IMR-90 (cell line): ENCODE measurements around the gene BRCA2. TPM values are rescaled to one million over a fixed set of nuclear protein-coding genes. Genes with fewer than 3 reads are reported as not detected.

Source experiments
- ATAC-seq: fragments of 200-7000 bp; cut with Tn5 transposase; 2 replicates; pipeline ENCODE4 v1.9.1; 2020; ENCODE audit warnings: low read depth, mild to moderate bottlenecking, moderate library complexity
- BruUV-seq: library from RNA; stranded (reverse); fragments of 400-500 nt; replicated peaks from 2 replicates; lab custom pipeline; 2021; lab: Mats Ljungman, UMichigan
- CTCF ChIA-PET: fragments of 300-600 bp; formaldehyde crosslinking; extraction: SDS; loops from one replicate; lab custom pipeline; 2021; ENCODE audit warnings: antibody characterized with exemption; lab: Yijun Ruan, JAX
- POLR2A ChIA-PET: fragments of 300-600 bp; sonication (Branson Sonifier 250); formaldehyde crosslinking; loops from one replicate; lab custom pipeline; 2022; ENCODE audit warnings: antibody characterized with exemption; ENCODE audit not compliant: unreplicated experiment; lab: Charles Lee
- DNase-seq: peaks from one replicate; pipeline ENCODE4 v3.0.0; 2013
- H2AFZ ChIP-seq: replicated peaks from 2 replicates; pipeline ENCODE3; 2013; ENCODE audit warnings: low read length, mild to moderate bottlenecking; ENCODE audit not compliant: poor library complexity
- H2AK5ac ChIP-seq: 2 replicates; pipeline ENCODE4 v1.6.1; 2013; ENCODE audit warnings: low read depth, low read length, inconsistent platforms
- H2AK9ac ChIP-seq: replicated peaks from 2 replicates; pipeline ENCODE3; 2013; ENCODE audit warnings: mild to moderate bottlenecking, low read depth, low read length, moderate library complexity; ENCODE audit not compliant: poor library complexity
- H2BK120ac ChIP-seq: 2 replicates; pipeline ENCODE4 v1.6.1; 2013; ENCODE audit warnings: low read depth, low read length, inconsistent platforms
- H2BK15ac ChIP-seq: 3 replicates; pipeline ENCODE4 v1.6.1; 2013; ENCODE audit warnings: low read depth, low read length, inconsistent platforms
- H2BK20ac ChIP-seq: 2 replicates; pipeline ENCODE4 v1.6.1; 2013; ENCODE audit warnings: low read depth, mild to moderate bottlenecking, inconsistent platforms, low read length, moderate library complexity
- H2BK5ac ChIP-seq: 2 replicates; pipeline ENCODE4 v1.6.1; 2013; ENCODE audit warnings: mild to moderate bottlenecking, low read depth, low read length, inconsistent platforms; ENCODE audit not compliant: poor library complexity, severe bottlenecking
- H3K14ac ChIP-seq: replicated peaks from 2 replicates; pipeline ENCODE4 v1.6.1; 2013; ENCODE audit warnings: low read depth, low read length, inconsistent platforms
- H3K18ac ChIP-seq: 2 replicates; pipeline ENCODE4 v1.6.1; 2013; ENCODE audit warnings: low read depth, low read length, control low read depth
- H3K23ac ChIP-seq: 2 replicates; pipeline ENCODE4 v1.6.1; 2013; ENCODE audit warnings: low read depth, low read length, inconsistent platforms
- H3K27ac ChIP-seq: 2 replicates; pipeline ENCODE4 v1.5.1; 2013; ENCODE audit warnings: mild to moderate bottlenecking, control low read depth, low read length; ENCODE audit not compliant: insufficient read depth
- H3K27me3 ChIP-seq: 2 replicates; pipeline ENCODE4 v1.6.1; 2013; ENCODE audit warnings: low read length; ENCODE audit not compliant: control insufficient read depth, insufficient read depth
- H3K36me3 ChIP-seq: 2 replicates; pipeline ENCODE4 v1.6.1; 2013; ENCODE audit warnings: low read length, mixed read lengths; ENCODE audit not compliant: control insufficient read depth, insufficient read depth
- H3K4ac ChIP-seq: 2 replicates; pipeline ENCODE4 v1.6.1; 2013; ENCODE audit warnings: low read depth, low read length, inconsistent platforms
- H3K4me1 ChIP-seq: 2 replicates; pipeline ENCODE4 v1.6.1; 2013; ENCODE audit warnings: low read length, mixed read lengths; ENCODE audit not compliant: control insufficient read depth, insufficient read depth
- H3K4me2 ChIP-seq: 2 replicates; pipeline ENCODE4 v1.6.1; 2013; ENCODE audit warnings: low read depth, mild to moderate bottlenecking, control low read depth, low read length, moderate library complexity
- H3K4me3 ChIP-seq: 2 replicates; pipeline ENCODE4 v1.5.1; 2013; ENCODE audit warnings: low read depth, mild to moderate bottlenecking, control low read depth, low read length, moderate library complexity; ENCODE audit not compliant: insufficient read depth
- H3K56ac ChIP-seq: 2 replicates; pipeline ENCODE4 v1.6.1; 2013; ENCODE audit warnings: low read length, inconsistent platforms; ENCODE audit not compliant: insufficient read depth; ENCODE audit errors: extremely low read depth
- H3K79me1 ChIP-seq, 2 experiments: 2 replicates each; pipeline ENCODE4 v1.6.1; 2013; ENCODE audit warnings: low read length in 2 of 2, inconsistent platforms in 1 of 2, low read depth in 1 of 2
- H3K9ac ChIP-seq: 2 replicates; pipeline ENCODE4 v1.6.1; 2013; ENCODE audit warnings: low read depth, low read length, control low read depth
- H3K9me1 ChIP-seq: 2 replicates; pipeline ENCODE4 v1.6.1; 2013; ENCODE audit warnings: low read length, inconsistent platforms; ENCODE audit not compliant: insufficient read depth
- H3K9me3 ChIP-seq: 2 replicates; pipeline ENCODE4 v1.6.1; 2013; ENCODE audit warnings: low read length; ENCODE audit not compliant: control insufficient read depth, insufficient read depth
- H4K20me1 ChIP-seq: 2 replicates; pipeline ENCODE4 v1.6.1; 2013; ENCODE audit warnings: low read length, inconsistent platforms; ENCODE audit not compliant: insufficient read depth
- H4K5ac ChIP-seq: 2 replicates; pipeline ENCODE4 v1.6.1; 2013; ENCODE audit warnings: mild to moderate bottlenecking, low read depth, low read length, control low read depth
- H4K8ac ChIP-seq, 2 experiments: 2 replicates each; pipeline ENCODE4 v1.6.1; 2013; ENCODE audit warnings: low read depth in 2 of 2, low read length in 2 of 2, control low read depth in 1 of 2, inconsistent platforms in 1 of 2
- H4K91ac ChIP-seq: 2 replicates; pipeline ENCODE4 v1.6.1; 2013; ENCODE audit warnings: low read depth, low read length, inconsistent platforms; ENCODE audit not compliant: insufficient read depth
- BHLHE40 ChIP-seq: fragments of 150-350 bp; IDR thresholded peaks from 2 replicates; pipeline ENCODE4 v1.6.1; 2016; ENCODE audit warnings: mild to moderate bottlenecking, low read depth, low read length
- CEBPB ChIP-seq: IDR thresholded peaks from 2 replicates; pipeline ENCODE4 v1.6.1; 2012; ENCODE audit warnings: low read depth, low read length, improper control_type of control experiment
- CHD1 ChIP-seq: IDR thresholded peaks from 2 replicates; pipeline ENCODE4 v1.6.1; 2012; ENCODE audit warnings: low read depth, low read length, improper control_type of control experiment
- FOS ChIP-seq: fragments of 150-350 bp; IDR thresholded peaks from 2 replicates; pipeline ENCODE4 v1.6.1; 2016; ENCODE audit warnings: low read depth, low read length
- MAFK ChIP-seq: IDR thresholded peaks from 2 replicates; pipeline ENCODE4 v1.6.1; 2012; ENCODE audit warnings: low read depth, low read length, improper control_type of control experiment
- MAZ ChIP-seq: IDR thresholded peaks from 2 replicates; pipeline ENCODE4 v1.6.1; 2012; ENCODE audit warnings: low read depth, mild to moderate bottlenecking, low read length, improper control_type of control experiment, moderate library complexity, borderline replicate concordance
- MXI1 ChIP-seq: IDR thresholded peaks from 2 replicates; pipeline ENCODE4 v1.6.1; 2012; ENCODE audit warnings: low read depth, mild to moderate bottlenecking, low read length, moderate library complexity, borderline replicate concordance
- NFE2L2 ChIP-seq: fragments of 150-350 bp; IDR thresholded peaks from 2 replicates; pipeline ENCODE4 v1.6.1; 2016; ENCODE audit warnings: low read depth, mild to moderate bottlenecking, low read length
- POLR2A ChIP-seq: IDR thresholded peaks from 2 replicates; pipeline ENCODE4 v1.6.1; 2012; ENCODE audit warnings: mild to moderate bottlenecking, low read depth, low read length
- RAD21 ChIP-seq: IDR thresholded peaks from 2 replicates; pipeline ENCODE4 v1.6.1; 2012; ENCODE audit warnings: low read length, improper control_type of control experiment
- RCOR1 ChIP-seq: IDR thresholded peaks from 2 replicates; pipeline ENCODE4 v1.6.1; 2012; ENCODE audit warnings: mild to moderate bottlenecking, low read length, improper control_type of control experiment; ENCODE audit not compliant: insufficient replicate concordance
- RFX5 ChIP-seq: IDR thresholded peaks from 2 replicates; pipeline ENCODE4 v1.8.0; 2012; ENCODE audit warnings: low read depth, mild to moderate bottlenecking, low read length, moderate library complexity
- SMC3 ChIP-seq: fragments of 150-350 bp; IDR thresholded peaks from 2 replicates; pipeline ENCODE4 v1.6.1; 2016; ENCODE audit warnings: low read depth, mild to moderate bottlenecking, antibody characterized with exemption, low read length, moderate library complexity
- WGBS, 2 experiments: methylation state at CpG; one replicate each; pipeline versions ENCODE4 v1.1.5 to v1.1.7; 2013; ENCODE audit warnings: missing lambda C conversion rate in 2 of 2; ENCODE audit not compliant: insufficient read length in 1 of 2; ENCODE audit errors: extremely low coverage in 2 of 2; 5-methylcytosine and 5-hydroxymethylcytosine counted together
- dilution Hi-C: fragments of 300-500 bp; cut with HindIII; formaldehyde crosslinking; loops from one replicate; pipeline ENCODE4 v1.14.3; 2018; ENCODE audit warnings: low sequenced_read_pairs; ENCODE audit not compliant: unreplicated experiment
- in situ Hi-C: fragments of 300-500 bp; cut with MboI; formaldehyde crosslinking; loops from 3 replicates; pipeline ENCODE4 v1.14.3; 2019; ENCODE audit warnings: low sequenced_read_pairs, inconsistent platforms, mixed read lengths
- intact Hi-C: fragments of 100-400 bp; cut with micrococcal nuclease; formaldehyde crosslinking; loops from 2 replicates; pipeline ENCODE4 v1.10.0; 2022
- polyA plus RNA-seq, 3 experiments: library from polyadenylated mRNA; depleted of rRNA; stranded (reverse); fragments of >200 nt; gene quantifications; 2 replicates each; pipeline ENCODE4 v1.2.3, GENCODE V29; 2012; ENCODE audit warnings: low replicate concordance in 1 of 3
- total RNA-seq: library from RNA; depleted of rRNA; stranded (reverse); fragments of >200 nt; gene quantifications from 2 replicates; pipeline ENCODE4 v1.2.3, GENCODE V29; 2012
- TF ChIP-seq, protein P1 (sequence below): conservative IDR thresholded peaks from 2 replicates; pipeline ENCODE4 v1.5.1; 2012; ENCODE audit warnings: mild to moderate bottlenecking, low read depth, low read length, improper control_type of control experiment
- TF ChIP-seq, protein P2 (sequence below): fragments of 150-350 bp; IDR thresholded peaks from 2 replicates; pipeline ENCODE4 v1.6.1; 2017; ENCODE audit warnings: mild to moderate bottlenecking, antibody characterized with exemption, low read length, low read depth
- TF ChIP-seq, protein P3 (sequence below): fragments of 150-350 bp; IDR thresholded peaks from 2 replicates; pipeline ENCODE4 v1.6.1; 2016; ENCODE audit warnings: low read depth, mild to moderate bottlenecking, low read length, moderate library complexity, borderline replicate concordance

BRCA2 gene
- total and polyA plus RNA-seq, 2 of the 4 experiments (the other 2 are of a cell fraction): 2.0 to 9.7 TPM

DNA sequence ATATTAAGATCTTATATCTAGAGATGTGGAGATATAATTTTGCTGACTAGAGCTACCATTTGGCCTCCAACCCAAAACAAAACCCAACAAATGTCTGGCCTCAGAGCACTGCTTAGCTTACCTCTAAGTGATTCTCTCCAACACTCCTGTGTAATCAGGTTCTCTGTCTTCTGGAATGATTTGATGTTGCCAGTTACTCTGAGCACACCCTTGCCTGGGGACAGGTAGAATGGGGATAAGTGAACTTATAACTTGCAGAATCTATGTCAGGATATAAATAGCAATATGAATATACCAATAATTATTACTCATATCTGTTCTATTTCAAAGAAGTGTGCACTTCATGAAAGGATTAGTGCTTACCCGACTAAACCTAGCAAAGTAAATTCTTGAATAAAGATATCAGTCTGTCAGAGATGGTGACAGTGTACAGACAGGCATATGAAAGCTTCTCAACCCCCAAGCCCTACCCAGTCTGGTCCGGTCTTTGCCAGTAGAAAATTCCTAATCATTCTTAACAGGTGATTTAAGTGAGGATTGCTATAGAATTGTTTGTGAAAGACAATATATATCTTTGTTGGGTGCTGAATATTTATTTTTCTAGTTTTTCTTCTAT lies 33.1 kb upstream of the BRCA2 start:
- BruUV-seq: no TSS peak
- H3K4me1 ChIP-seq: peaks cover 8% of the 10 kb centered on the region; the same call in 1 of the 2 replicates
- no peak overlapping the region for H3K9ac ChIP-seq
- H4K5ac ChIP-seq: no peak overlapping the region
- no peak overlapping the region for H3K4me2 ChIP-seq
- DNase-seq (no peak), ATAC-seq (no peak)
- H2BK15ac ChIP-seq: no peak overlapping the region
- no peak overlapping the region for H3K56ac ChIP-seq
- TF ChIP-seq RFX5: no peak
- TF ChIP-seq MAZ: no peak
- TF ChIP-seq POLR2A: no peak
- no peak for TF ChIP-seq SMC3
- TF ChIP-seq MXI1: no peak
- TF ChIP-seq RAD21: no peak
- TF ChIP-seq, protein P1, sequence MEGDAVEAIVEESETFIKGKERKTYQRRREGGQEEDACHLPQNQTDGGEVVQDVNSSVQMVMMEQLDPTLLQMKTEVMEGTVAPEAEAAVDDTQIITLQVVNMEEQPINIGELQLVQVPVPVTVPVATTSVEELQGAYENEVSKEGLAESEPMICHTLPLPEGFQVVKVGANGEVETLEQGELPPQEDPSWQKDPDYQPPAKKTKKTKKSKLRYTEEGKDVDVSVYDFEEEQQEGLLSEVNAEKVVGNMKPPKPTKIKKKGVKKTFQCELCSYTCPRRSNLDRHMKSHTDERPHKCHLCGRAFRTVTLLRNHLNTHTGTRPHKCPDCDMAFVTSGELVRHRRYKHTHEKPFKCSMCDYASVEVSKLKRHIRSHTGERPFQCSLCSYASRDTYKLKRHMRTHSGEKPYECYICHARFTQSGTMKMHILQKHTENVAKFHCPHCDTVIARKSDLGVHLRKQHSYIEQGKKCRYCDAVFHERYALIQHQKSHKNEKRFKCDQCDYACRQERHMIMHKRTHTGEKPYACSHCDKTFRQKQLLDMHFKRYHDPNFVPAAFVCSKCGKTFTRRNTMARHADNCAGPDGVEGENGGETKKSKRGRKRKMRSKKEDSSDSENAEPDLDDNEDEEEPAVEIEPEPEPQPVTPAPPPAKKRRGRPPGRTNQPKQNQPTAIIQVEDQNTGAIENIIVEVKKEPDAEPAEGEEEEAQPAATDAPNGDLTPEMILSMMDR: no peak
- TF ChIP-seq, protein P2, sequence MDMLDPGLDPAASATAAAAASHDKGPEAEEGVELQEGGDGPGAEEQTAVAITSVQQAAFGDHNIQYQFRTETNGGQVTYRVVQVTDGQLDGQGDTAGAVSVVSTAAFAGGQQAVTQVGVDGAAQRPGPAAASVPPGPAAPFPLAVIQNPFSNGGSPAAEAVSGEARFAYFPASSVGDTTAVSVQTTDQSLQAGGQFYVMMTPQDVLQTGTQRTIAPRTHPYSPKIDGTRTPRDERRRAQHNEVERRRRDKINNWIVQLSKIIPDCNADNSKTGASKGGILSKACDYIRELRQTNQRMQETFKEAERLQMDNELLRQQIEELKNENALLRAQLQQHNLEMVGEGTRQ: no peak
- no peak for TF ChIP-seq RCOR1
- no peak for TF ChIP-seq CHD1
- no peak for TF ChIP-seq MAFK
- no peak for TF ChIP-seq CEBPB
- TF ChIP-seq, protein P3, sequence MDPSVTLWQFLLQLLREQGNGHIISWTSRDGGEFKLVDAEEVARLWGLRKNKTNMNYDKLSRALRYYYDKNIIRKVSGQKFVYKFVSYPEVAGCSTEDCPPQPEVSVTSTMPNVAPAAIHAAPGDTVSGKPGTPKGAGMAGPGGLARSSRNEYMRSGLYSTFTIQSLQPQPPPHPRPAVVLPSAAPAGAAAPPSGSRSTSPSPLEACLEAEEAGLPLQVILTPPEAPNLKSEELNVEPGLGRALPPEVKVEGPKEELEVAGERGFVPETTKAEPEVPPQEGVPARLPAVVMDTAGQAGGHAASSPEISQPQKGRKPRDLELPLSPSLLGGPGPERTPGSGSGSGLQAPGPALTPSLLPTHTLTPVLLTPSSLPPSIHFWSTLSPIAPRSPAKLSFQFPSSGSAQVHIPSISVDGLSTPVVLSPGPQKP: no peak
- no peak for TF ChIP-seq BHLHE40
- TF ChIP-seq FOS: no peak
- no peak for TF ChIP-seq NFE2L2
- peaks cover 6% of the 10 kb centered on the region for H3K9me1 ChIP-seq
- no peak overlapping the region for H3K27ac ChIP-seq
- WGBS, 2 experiments: no CpG with 5 or more reads among the region's 2 CpGs
- no peak overlapping the region for H2BK5ac ChIP-seq
- ChIA-PET CTCF (no interaction called here), POLR2A (no interaction called here)
- no peaks in the 10 kb centered on the region for H3K79me1 ChIP-seq
- H2BK120ac ChIP-seq: no peak overlapping the region
- H3K14ac ChIP-seq: no peak overlapping the region
- H3K36me3 ChIP-seq: peaks cover 4% of the 10 kb centered on the region; the same call in 1 of the 2 replicates
- H3K27me3 ChIP-seq: no peaks in the 10 kb centered on the region
- no peak overlapping the region for H3K18ac ChIP-seq
- no peak overlapping the region for H4K91ac ChIP-seq
- H3K9me3 ChIP-seq: no peaks in the 10 kb centered on the region
- intact Hi-C loops (no loop called here), dilution Hi-C loops (no loop called here), in situ Hi-C loops (no loop called here)
- H4K20me1 ChIP-seq: no peaks in the 10 kb centered on the region
- no peak overlapping the region for H2BK20ac ChIP-seq
- H3K4ac ChIP-seq: no peak overlapping the region
- no peak overlapping the region for H2AK5ac ChIP-seq
- H4K8ac ChIP-seq: no peak overlapping the region
- no peak overlapping the region for H2AFZ ChIP-seq
- no peak overlapping the region for H2AK9ac ChIP-seq
- no peak overlapping the region for H3K23ac ChIP-seq
- H3K4me3 ChIP-seq: no peak overlapping the region
